MG63 (cell line): ENCODE measurements around the gene PRIMPOL. TPM values are rescaled to one million over a fixed set of nuclear protein-coding genes. Genes with fewer than 3 reads are reported as not detected.
"Not testable (repeated sequence)": the region's sequence is repeated elsewhere in the genome, so short reads cannot be mapped to it uniquely, and the experiment has no call there.

ENCODE experiments used
- DNase-seq: peaks from one replicate; pipeline ENCODE4 v3.0.0-alpha.2; 2020
- H3K27me3 ChIP-seq: fragments of 250-450 bp; sonication (Bioruptor Pico); 2 replicates; pipeline ENCODE4 v1.5.1; 2020; ENCODE audit warnings: mild to moderate bottlenecking, moderate library complexity
- H3K36me3 ChIP-seq: fragments of 250-450 bp; sonication (Bioruptor Pico); 2 replicates; pipeline ENCODE4 v1.5.1; 2020; ENCODE audit warnings: mild to moderate bottlenecking, moderate library complexity
- H3K4me3 ChIP-seq: fragments of 250-450 bp; sonication (Bioruptor Pico); 2 replicates; pipeline ENCODE4 v1.5.1; 2020; ENCODE audit warnings: mild to moderate bottlenecking, moderate library complexity
- H3K9me3 ChIP-seq: fragments of 250-450 bp; sonication (Bioruptor Pico); 2 replicates; pipeline ENCODE4 v1.5.1; 2020; ENCODE audit warnings: mild to moderate bottlenecking, moderate library complexity
- total RNA-seq: library from RNA; depleted of rRNA; stranded (reverse); fragments of >200 nt; shearing (Covaris generic); gene quantifications from 2 replicates; pipeline ENCODE4 v1.2.3, GENCODE V29; 2014; ENCODE audit warnings: low replicate concordance; rRNA removed

The PRIMPOL gene
- total RNA-seq, 1 experiment from 2014 or later: 21.3 TPM

DNA sequence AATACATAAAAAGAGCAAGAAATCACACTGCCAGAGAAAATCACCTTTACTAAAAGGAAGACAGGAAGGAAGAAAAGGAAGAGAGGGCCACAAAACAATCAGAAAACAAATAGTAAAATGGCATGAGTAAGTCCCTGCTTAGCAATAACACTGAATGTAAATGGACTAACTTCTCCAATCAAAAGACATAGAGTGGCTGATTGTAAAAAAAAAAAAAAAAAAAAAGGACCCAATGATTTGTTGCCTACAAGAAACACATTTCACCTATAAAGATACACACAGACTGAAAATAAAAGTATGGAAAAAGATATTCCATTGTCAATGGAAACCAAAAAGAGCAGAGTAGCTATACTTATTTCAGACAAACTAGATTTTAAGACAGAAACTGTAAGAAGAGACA lies 71.7 kb downstream of the PRIMPOL start:
- no peak for DNase-seq
- peaks cover 36% of the 10 kb centered on the region for H3K36me3 ChIP-seq
- H3K4me3 ChIP-seq: no peak overlapping the region
- no peaks in the 10 kb centered on the region for H3K27me3 ChIP-seq
- H3K9me3 ChIP-seq: no peaks in the 10 kb centered on the region

- Histone ChIP-seq H3K36me3 (peaks cover 36% of the 10 kb centered on the region), H3K4me3 (no peak overlapping the region)
- DNase-seq: no peak
Observed at GRCh38 chr4:184722798-184723197, 73.3 kb downstream of the PRIMPOL start.

GRCh38 chr4:184727430-184727829 lies 77.9 kb downstream of the PRIMPOL start:
- Histone ChIP-seq H3K4me3 (no peak overlapping the region), H3K9me3 (no peaks in the 10 kb centered on the region), H3K36me3 (peaks cover 22% of the 10 kb centered on the region), H3K27me3 (no peaks in the 10 kb centered on the region)
- DNase-seq: no peak

More at GRCh38 chr4:184722798-184723197, 73.3 kb downstream of the PRIMPOL start:
- no peaks in the 10 kb centered on the region for H3K27me3 ChIP-seq
- H3K9me3 ChIP-seq: no peaks in the 10 kb centered on the region

GRCh38 chr4:184728858-184729257 lies 79.3 kb downstream of the PRIMPOL start:
- Histone ChIP-seq H3K9me3 (no peaks in the 10 kb centered on the region), H3K36me3 (peaks cover 11% of the 10 kb centered on the region), H3K27me3 (no peaks in the 10 kb centered on the region), H3K4me3 (no peak overlapping the region)
- DNase-seq: no peak

DNA sequence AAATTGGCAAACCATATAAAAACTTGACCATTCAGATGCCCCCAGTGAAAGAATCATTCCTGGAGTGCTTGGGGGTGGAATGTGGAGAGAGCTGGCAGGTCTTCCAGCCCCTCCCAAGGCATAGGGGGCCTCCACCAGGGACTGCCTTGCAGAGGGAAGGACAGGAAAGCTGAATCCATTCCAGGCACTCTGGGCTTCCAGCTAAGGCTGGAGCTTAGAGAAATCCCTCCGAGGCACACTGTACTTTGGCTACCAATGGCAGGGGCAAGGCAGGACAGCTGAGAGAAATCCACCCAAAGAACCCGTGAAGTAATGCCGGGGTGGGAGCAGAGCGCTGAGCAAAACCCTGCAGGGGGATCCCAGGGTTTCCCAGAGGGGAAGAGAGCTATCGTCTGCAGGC lies 80.4 kb downstream of the PRIMPOL start:
- Histone ChIP-seq H3K36me3 (peaks cover 7% of the 10 kb centered on the region), H3K27me3 (no peaks in the 10 kb centered on the region), H3K9me3 (no peaks in the 10 kb centered on the region), H3K4me3 (no peak overlapping the region)
- no peak for DNase-seq

- Histone ChIP-seq H3K9me3 (no peaks in the 10 kb centered on the region), H3K4me3 (no peak overlapping the region), H3K36me3 (peaks cover 7% of the 10 kb centered on the region), H3K27me3 (no peaks in the 10 kb centered on the region)
- DNase-seq: no peak
Observed at GRCh38 chr4:184731056-184731455, 81.5 kb downstream of the PRIMPOL start.

DNA sequence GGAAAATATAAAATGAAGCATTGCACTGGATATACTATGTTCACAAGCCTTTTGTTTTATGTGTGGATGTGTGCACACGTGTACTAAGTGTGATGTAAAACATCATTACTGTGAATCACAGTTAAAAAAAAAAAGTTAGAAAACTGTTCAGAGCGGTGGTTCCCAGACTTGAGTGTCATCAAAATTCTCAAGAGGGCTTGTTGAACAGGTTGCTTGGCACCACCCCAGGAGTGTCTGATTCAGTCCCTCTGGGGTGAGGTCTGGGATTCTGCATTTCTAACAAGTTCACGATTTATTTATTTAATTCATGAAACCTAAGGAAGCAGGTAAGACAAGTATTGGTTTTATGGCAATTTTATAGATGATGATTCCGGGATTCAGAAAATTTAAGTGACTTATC lies 82.6 kb downstream of the PRIMPOL start:
- no peak overlapping the region; the same call in 1 of the 2 replicates for H3K4me3 ChIP-seq
- peaks cover 7% of the 10 kb centered on the region for H3K36me3 ChIP-seq
- H3K9me3 ChIP-seq: no peaks in the 10 kb centered on the region
- DNase-seq: no peak
- H3K27me3 ChIP-seq: no peaks in the 10 kb centered on the region

DNA sequence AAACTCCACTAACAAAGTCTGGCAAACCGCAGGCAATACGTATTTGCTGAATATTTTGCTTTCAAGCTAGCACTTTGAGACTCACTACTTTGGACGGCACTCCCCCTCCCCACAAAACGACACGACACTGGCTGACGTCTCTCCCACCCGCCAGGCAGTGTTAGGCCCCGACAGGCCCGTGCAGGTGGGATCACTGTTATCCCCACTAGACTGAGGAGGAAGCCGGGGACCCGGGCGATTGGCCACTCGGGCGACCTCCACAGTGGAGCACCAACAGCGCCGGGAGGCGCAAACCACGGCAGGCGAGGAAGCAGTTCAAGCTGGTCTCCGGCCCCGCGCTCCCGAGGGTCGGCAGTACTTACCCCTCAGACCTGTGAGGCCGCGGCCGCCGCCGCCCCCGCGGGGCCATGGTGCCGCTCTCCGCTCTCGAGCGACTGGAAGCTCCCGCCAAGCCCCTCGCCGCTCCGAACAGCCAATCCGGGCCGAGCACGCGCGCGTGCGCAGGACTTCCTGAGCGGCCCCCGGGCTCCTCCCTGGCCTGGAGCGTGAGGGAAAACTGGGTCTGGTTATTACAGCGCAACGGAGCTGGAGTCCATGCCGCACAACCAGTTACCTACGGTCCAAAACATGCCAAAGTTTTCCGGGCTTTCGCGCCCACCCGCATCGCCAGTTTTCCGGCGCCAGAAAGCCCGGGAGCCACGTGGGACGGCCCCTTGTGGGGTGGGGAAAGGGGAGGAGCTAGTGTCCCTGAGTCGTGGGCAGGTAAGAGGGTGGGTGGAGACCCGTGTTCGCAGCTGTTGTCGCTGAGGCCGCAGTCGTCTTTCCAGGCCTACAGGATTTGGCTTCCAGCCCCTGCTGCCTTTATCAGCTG lies 84.4 kb downstream of the PRIMPOL start, which contains the start of gene CENPU:
Gene CENPU (minus strand): TSS at position 443 of the 871 bp plus-strand sequence. CDS start 34 bp downstream, at position 409.
- H3K9me3 ChIP-seq: no peaks in the 10 kb centered on the region
- peak; percentile 93 for DNase-seq
- H3K36me3 ChIP-seq: peaks cover 3% of the 10 kb centered on the region; the same call in 1 of the 2 replicates
- H3K4me3 ChIP-seq: peak within 1 kb of the TSS; percentile 79
- no peaks in the 10 kb centered on the region for H3K27me3 ChIP-seq

DNA sequence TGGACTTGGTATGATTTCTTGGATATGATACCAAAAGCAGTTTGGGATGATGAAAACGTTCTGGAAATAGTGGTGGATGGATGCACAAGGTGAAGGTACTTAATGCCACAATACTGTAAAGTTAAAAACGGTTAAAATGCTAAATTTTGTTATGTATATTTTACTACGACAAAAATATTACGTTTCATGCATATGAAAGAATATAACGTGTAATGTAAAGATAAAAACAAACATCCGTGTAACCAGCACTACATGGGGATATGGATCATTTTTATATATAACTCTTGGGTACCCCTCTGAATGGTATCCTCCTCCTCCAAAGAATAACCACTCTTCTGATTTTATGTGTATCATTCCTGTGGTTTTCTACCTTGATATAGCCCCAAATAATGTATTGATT lies 85.2 kb downstream of the PRIMPOL start:
- Histone ChIP-seq H3K4me3 (peak overlapping the region; percentile 79), H3K36me3 (no peaks in the 10 kb centered on the region; the same call in 1 of the 2 replicates), H3K9me3 (no peaks in the 10 kb centered on the region), H3K27me3 (no peaks in the 10 kb centered on the region)
- no peak for DNase-seq

DNA sequence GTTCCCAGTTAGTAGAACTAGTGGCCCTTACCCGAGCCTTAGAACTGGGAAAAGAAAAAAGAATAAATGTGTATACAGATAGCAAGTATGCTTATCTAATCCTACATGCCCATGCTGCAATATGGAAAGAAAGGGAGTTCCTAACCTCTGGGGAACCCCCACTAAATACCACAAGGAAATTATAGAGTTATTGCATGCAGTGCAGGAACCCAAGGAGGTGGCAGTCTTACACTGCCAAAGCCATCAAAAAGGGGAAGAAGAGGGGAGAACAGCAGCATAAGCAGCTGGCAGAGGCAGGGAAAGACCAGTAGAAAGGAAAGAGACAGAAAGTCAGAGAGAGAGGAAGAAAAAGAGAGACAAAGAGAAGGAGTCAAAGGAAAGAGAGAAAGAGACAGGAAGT lies 90.0 kb downstream of the PRIMPOL start:
- H3K27me3 ChIP-seq, H3K9me3 ChIP-seq, H3K36me3 ChIP-seq, DNase-seq, H3K4me3 ChIP-seq: not testable (repeated sequence)

- no peaks in the 10 kb centered on the region for H3K9me3 ChIP-seq
- DNase-seq: no peak
- no peak overlapping the region for H3K4me3 ChIP-seq
- H3K36me3 ChIP-seq: no peaks in the 10 kb centered on the region
- no peaks in the 10 kb centered on the region for H3K27me3 ChIP-seq
Observed at GRCh38 chr4:184740980-184741391, 91.4 kb downstream of the PRIMPOL start.

DNA sequence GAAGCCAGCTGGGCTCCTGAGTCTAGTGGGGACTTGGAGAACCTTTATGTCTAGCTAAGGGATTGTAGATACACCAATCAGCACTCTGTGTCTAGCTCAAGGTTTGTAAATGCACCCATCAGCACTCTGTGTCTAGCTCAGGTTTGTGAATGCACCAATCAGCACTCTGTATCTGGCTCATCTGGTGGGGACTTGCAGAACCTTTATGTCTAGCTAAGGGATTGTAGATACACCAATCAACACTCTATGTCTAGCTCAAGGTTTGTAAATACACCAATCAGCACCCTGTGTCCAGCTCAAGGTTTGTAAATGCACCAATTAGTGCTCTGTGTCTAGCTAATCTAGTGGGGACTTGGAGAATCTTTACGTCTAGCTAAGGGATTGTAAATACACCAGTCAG lies 92.1 kb downstream of the PRIMPOL start:
- H3K27me3 ChIP-seq, H3K4me3 ChIP-seq, H3K9me3 ChIP-seq, DNase-seq, H3K36me3 ChIP-seq: not testable (repeated sequence)

DNA sequence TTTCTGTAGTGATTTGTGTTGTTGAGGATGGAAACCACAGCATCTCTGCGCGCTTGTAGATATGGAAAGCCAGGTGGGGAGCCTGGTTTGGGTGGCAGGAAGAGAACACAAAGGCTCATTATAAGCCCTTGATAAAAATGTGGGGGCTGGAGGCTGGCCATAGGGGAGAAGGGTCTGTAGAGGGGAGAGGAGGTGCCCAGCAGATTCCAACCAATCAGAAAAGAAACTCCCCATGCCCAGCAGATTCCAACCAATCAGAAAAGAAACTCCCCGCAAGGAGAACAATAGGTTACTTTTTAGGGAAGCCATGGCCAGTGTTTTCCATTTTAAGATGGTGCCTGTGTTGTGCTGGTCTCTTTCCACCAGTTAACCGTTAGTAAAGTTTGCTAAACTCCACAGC lies 94.1 kb downstream of the PRIMPOL start:
- H3K27me3 ChIP-seq: no peaks in the 10 kb centered on the region
- DNase-seq: no peak
- no peaks in the 10 kb centered on the region for H3K36me3 ChIP-seq
- H3K9me3 ChIP-seq: no peaks in the 10 kb centered on the region
- no peak overlapping the region for H3K4me3 ChIP-seq

DNA sequence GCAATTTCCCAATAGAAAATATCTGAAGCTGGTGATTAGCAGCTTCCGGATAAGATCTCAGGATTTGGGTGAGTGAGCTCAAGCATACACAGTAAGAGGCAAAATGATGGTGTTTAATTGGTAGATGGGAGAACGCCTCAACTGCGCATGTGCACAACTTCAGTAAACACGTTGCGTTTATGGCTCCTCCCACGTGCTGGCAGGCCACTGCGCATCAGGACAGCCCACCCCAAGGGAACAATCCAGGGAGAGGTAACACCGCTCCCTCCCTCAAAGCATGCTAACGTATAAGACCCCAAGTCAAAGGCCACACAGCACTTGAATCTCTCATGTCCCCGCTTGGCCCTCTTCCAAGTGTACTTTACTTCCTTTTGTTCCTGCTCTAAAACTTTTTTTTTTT lies 94.7 kb downstream of the PRIMPOL start:
- no peak for DNase-seq
- no peaks in the 10 kb centered on the region for H3K9me3 ChIP-seq
- H3K4me3 ChIP-seq: no peak overlapping the region
- no peaks in the 10 kb centered on the region for H3K36me3 ChIP-seq
- no peaks in the 10 kb centered on the region for H3K27me3 ChIP-seq

Other genes with a start within 250 kb of the PRIMPOL start
- gene IRF2, start 175.2 kb upstream of the PRIMPOL start, total RNA-seq: 5.4 and 13.9 TPM in 2 replicates
- gene CASP3, start 291 bp upstream of the PRIMPOL start, total RNA-seq: 30.8 and 36.7 TPM in 2 replicates
- 42.4 and 46.1 TPM in 2 replicates for gene CENPU, start 84.4 kb downstream of the PRIMPOL start, total RNA-seq
- gene ACSL1, start 176.2 kb downstream of the PRIMPOL start, total RNA-seq: 20.5 and 22.2 TPM in 2 replicates